GM21367 (cell line): ENCODE results near the gene NOS1AP.
"Not testable (repeated sequence)": the region's sequence is repeated elsewhere in the genome, so short reads cannot be mapped to it uniquely, and the experiment has no call there.

Experiments used
- ATAC-seq: cut with Tn5 transposase; IDR thresholded peaks from one replicate; pipeline ENCODE4 v1.9.1; 2021; ENCODE audit not compliant: unreplicated experiment

Gene NOS1AP

DNA sequence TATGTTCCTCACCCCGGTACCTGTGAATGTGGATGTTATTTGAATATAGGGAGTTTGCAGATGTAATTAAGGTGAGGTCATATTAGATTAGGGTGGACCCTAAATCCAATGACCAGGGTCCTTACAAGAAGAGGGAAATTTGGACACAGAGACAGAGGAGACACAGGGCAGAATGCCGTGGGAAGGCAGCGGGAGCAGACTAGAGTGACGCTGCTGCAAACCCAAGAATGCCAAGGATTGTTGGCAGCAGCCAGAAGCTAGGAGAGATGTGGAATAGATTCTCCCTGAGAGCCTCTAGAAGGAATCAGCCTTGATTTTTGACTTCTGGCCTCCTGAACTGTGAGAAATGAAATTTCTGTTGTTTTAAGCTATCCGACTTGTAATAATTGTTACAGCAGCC lies 253.5 kb downstream of the NOS1AP start:
- no peak for ATAC-seq

- ATAC-seq = no peak
These were observed 254.9 kb downstream of the NOS1AP start for GRCh38 chr1:162324396-162324795.

DNA sequence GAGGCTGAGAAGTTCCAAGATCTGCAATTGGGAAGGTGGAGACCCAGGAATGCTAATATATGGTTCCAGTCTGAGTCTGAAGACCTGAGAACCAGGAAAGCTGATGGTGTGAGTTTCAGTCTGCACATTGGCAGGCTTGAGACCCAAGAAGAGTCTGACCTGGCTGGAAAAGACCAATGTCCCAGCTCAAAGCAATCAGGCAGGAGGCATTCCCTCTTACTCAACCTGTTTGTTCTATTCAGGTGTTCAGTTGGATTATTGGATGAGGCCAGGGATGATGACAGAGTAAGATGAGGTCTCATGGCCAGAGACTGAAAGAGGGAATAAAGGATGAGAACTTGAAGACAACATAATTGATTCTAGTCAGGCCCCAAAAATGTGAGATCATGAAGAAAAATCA lies 257.1 kb downstream of the NOS1AP start:
- ATAC-seq = no peak

GRCh38 chr1:162327144-162327787 lies 257.8 kb downstream of the NOS1AP start:
- ATAC-seq = no peak

- ATAC-seq = no peak
These were observed 258.3 kb downstream of the NOS1AP start for GRCh38 chr1:162327788-162328165.

DNA sequence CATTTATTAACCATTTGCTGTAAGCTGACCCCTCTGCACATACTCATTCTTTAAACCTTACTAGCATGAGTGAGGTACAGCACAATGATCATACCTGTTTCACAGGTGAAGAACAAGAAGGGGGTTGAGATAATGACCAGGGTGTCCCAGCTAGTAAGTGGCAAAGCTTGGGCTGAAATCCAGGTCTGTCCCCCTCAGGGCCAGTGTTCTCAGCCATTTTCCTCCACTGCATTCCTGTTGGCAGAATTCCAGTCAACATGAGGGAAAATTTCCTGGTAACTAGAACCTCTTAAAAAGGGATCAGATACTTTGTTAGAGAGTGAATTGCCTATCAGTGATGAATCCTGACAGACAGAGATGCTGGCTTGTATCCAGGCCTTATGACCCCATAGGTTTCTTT lies 259.0 kb downstream of the NOS1AP start:
- ATAC-seq = no peak

- ATAC-seq = no peak
These were observed 260.3 kb downstream of the NOS1AP start for GRCh38 chr1:162329826-162330225.

GRCh38 chr1:162333991-162334390 lies 264.5 kb downstream of the NOS1AP start:
- no peak for ATAC-seq

DNA sequence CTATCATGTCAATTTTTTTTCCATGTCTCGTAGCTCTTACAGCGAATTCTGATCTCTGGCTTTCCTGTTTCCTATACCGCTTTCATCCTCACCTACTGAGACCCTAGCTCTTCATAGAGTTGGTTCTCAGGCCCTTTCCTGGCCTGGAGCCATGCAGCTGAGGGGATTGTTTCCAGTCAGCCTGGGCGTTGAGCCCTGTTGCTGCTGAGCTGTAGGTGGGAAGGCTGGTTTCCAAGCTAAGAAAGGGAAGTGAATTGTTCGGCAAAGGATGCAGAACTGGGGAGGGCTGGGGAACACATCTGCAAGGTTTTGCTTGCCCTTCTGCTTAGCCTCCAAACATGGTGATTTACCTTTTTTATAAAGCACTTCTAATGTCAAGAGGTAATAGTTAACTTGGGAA lies 265.6 kb downstream of the NOS1AP start:
- no peak for ATAC-seq

DNA sequence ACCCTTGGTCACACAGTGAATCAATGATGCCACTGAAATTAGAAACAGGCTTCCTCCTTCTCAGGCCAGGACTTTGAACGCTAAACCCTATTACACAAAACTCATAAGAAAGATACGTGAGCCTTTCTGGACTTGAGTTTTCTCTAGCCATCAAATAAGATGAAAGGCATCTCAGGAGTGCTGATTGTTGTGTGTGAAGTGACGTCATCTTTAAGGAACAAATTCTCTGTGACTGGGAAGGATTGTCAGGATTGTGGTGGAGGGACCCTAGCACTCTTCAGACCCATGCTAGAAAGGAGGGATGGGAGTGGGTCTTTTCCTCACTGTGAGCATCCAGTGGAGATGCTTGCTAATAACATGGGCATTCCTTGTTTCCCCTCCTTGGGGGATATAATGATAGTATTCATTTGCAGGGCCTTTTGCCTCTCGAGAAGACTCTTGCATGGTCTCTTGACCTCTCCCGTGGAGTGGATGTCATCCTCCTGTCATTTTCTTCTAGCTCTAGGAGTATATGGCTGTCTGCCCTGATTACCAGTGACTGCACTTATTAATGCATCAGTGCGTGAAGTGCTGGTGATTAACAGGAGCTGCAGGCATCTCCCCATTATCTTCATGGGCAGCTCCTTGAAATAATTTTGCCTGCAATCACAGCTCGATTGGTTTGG lies 267.3 kb downstream of the NOS1AP start:
- no peak for ATAC-seq

- no peak for ATAC-seq
These were observed 273.0 kb downstream of the NOS1AP start for GRCh38 chr1:162342452-162342983.

GRCh38 chr1:162343470-162343869 lies 274.0 kb downstream of the NOS1AP start:
- ATAC-seq = no peak

DNA sequence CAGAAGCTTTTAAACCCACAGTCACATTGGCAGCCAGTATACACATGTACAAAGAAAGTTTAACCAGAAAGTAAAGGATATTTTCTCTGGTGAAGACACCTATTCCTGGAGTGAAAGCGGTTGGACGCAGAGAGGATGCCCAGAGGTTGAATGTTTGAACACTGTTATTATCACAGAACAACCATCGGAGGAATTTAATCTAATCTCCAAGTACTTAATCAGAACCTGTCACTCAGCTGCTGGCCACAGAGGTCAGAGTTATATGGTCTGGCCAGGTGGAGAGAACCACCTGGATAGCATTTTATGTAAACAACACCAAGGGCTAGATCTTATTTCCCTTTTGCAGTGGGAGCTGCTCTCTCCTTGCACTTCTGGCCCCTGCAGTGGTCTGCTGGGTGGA lies 277.8 kb downstream of the NOS1AP start:
- ATAC-seq = no peak

DNA sequence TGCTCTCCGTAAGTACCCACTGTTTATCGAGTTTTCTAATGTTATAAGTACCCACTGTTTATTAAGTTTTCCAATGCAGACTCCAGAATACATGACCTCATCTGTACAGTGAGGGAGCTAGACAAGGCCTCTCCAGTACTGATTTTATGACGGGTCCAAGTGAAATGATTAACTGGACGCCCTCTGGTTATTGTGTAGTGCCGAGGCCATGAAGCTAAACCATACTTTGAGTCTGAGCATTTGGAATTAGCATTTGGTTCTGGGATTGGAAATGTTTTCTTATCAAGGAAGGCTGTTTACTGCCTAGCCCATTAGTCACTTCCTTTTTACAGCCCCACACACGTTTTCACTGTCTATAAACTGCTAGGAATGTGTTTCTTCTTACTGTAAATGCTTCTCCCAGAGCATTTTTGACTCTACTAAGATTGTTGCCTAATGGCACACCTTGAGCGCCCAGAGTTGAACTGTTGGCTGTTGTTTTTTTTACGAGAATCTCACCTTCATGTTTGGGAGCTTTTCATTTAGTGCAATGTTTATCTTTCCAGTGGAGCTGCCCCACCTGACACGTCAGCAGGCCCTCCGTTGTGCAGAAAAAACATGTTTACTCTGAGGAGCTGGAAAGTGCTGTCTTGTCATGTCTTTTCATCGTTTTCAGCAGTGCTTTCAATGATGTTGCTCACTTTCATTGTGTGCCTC lies 280.3 kb downstream of the NOS1AP start:
- no peak for ATAC-seq

GRCh38 chr1:162351246-162351842 lies 281.9 kb downstream of the NOS1AP start:
- no peak for ATAC-seq

- ATAC-seq = not testable (repeated sequence)
These were observed 282.4 kb downstream of the NOS1AP start for GRCh38 chr1:162351874-162352273.

GRCh38 chr1:162353078-162353477 lies 283.6 kb downstream of the NOS1AP start:
- no peak for ATAC-seq

GRCh38 chr1:162353702-162354101 lies 284.2 kb downstream of the NOS1AP start:
- ATAC-seq = no peak

DNA sequence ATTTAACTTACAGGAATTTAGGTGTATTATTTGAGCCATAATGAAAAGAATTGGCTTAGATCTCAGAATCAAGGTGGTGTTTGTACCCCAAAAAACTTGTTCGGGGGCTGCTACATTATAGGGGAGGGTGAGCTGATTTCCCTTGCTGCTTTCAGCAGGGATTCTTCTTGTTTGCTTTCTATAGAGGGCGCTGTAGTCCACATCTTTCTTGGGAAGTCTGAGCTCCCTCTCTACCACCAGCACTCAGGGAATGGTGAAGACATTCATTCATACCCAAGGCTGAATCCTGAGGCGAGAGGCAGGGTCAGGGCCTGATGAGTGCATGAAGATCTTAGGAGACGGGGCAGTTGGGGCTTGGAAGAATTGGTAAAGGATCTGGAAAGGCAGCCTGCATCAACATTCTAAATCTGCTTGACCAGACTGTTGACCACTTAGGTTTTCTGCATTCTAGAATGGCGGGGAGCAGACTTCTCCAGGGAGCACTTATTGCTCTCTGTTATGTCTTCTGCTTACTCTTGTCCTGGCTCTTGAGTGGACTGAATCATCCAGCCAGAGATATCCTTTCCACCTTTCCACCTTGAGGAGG lies 288.3 kb downstream of the NOS1AP start:
- no peak for ATAC-seq

GRCh38 chr1:162358928-162359327 lies 289.4 kb downstream of the NOS1AP start:
- ATAC-seq = no peak

DNA sequence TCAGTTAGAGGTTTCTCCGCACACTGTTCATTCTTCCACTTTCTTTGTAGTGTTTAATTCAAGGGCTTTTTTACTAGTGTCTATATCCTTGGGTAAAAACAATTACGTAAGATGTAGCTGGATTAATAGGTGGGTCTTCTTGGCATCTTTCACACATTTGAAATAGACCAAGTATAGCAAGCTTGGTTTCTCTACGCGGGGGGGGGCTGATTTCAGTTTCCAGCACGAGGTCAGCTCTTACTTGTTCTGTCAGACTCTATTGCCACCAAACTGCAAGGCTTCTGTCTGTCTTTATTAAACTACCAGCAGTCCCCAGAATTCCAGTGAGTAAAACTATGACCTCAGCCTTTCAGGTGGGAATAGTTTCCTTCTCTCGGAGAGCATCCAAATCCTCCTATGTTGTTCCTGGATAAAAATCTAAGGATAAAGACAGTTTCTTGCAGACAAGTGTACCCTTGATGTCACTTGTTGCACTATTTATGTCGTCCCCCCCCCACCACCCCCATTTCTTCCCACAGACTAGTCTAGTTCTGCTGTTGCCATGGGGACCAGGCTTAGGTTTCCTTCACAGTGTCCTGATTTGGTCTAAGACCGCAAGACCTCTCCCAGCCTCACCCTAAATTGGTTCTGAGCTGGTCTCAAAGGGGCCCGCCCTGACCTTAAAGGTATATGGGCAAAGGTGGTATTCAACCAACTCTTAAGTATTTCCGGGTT lies 290.2 kb downstream of the NOS1AP start:
- ATAC-seq = no peak
